ENCODE data around the gene PGAP3.
A peak's percentile ranks its signal among the peaks of the same experiment; 100 is the strongest.

Gene PGAP3

DNA sequence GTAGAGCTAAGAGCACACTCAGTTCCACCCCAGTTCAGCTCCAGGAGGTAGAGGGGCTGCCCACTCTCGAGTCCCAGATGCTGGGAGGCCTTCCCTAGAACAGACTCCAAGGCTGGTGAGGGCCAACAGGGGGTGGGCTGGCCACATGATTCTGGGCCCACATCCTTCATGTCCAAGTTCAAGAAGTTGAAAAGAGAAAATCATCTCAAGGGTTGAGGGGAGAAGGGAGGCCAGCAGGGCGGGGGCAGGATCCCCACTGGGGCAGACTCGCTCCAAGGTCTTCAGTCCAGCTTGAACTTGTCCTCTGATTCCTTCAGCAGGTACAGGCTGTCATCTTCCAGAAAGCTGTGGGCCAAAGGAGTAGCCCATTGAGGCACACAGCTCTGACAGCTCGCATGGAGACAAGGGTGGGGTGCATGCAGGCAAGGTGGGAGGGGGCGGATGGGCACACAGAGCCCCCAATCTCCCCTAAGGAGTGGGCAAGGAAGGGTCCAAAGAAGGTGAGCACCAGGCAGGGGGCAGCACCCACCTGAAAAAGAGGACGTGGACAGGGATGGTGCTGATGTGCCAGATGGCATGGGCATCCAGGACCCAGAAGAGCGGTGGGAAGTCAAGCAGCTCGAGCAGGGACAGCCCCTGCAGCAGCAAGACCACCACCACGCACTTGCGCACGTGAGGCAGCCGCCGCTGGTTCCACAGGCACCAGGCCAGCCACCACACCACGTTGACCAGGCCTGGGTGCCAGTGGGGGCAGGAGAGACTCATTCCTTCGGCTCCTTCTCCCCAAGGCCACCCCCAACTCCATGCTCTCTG is 15.1 kb downstream of the PGAP3 start:
- DNase-seq (ENCODE audit: low read depth in 2 of 2), result no peak

DNA sequence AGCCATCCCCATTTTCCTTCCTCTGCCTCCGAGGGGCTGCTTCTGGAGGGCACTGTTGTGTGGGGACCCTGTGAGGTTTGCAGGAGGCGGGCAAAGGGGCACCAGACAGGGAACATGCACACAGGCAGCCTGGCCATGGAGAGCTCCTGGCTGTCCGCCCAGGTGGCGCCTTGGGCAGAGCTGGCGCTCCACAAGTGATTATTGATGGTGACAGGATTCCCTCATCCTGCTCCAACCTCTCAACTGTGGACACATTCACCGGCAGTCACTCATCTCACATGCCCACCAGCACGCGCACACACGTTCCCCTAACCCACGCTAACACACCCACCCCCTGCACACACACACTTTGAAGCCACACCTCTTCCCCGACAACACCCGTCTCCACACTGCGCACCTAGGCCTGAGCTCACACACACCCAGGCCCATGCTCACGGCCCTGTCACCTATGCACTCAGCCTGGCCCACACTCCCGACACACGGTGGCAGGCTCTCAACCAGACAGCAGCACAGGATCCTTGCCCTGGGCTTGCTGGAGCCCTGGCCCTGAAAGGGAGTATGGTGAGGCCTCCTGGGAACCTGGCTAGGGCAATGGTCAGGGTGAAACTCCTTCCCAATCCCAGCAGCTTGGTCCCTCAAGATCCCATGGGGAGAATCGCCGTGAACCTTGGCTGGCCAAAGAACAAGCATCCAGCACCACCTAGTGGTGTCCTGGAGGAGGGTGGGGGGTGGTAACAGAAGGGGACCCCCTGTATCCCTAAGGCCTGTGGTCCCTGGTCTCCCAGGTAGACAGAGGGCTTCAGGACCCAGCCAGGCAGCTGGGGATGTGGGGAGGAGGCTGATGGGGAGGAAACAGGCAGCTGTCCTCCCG is 16.0 kb downstream of the PGAP3 start:
- DNase-seq (ENCODE audit: low read depth in 2 of 2), result no peak

DNA sequence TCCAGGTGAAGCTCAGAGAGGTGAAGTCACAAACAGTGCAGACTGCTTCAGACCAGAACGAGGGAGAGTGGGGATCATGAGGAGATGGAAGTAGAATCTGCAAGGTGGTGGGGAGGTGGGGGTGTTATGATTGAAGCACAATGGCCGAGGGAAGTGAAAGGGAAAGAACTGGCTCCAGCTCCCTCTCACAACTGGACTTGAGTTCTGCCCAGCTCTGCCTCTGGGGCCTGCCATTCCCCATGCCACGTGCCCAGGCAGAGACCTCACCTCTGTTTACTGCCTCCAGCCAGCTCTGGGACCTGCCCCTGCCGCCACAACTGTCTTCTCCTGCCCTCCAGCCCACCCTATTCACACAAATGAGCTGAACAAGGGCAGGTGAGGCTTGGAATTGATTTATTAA is 17.1 kb downstream of the PGAP3 start:
- no peak for DNase-seq (ENCODE audit: low read depth in 2 of 2)

DNA sequence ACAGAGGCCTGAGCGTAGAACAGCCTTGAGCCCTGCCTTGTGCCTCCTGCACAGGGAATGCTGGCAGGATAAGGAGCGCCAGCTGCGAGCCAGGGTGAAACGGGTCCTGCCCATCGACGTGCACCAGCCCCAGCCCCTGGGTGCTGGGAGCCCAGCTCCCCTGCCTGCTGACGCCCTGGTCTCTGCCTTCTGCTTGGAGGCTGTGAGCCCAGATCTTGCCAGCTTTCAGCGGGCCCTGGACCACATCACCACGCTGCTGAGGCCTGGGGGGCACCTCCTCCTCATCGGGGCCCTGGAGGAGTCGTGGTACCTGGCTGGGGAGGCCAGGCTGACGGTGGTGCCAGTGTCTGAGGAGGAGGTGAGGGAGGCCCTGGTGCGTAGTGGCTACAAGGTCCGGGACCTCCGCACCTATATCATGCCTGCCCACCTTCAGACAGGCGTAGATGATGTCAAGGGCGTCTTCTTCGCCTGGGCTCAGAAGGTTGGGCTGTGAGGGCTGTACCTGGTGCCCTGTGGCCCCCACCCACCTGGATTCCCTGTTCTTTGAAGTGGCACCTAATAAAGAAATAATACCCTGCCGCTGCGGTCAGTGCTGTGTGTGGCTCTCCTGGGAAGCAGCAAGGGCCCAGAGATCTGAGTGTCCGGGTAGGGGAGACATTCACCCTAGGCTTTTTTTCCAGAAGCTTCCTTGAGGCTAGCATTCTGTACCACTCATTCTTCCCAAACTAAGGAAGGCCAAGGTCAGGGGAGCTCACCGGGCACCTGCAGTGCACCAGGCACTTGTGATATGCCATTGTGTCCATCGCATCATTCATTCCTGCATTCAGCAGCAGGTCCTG is 17.7 kb downstream of the PGAP3 start:
- no peak for DNase-seq (ENCODE audit: low read depth in 2 of 2)

DNA sequence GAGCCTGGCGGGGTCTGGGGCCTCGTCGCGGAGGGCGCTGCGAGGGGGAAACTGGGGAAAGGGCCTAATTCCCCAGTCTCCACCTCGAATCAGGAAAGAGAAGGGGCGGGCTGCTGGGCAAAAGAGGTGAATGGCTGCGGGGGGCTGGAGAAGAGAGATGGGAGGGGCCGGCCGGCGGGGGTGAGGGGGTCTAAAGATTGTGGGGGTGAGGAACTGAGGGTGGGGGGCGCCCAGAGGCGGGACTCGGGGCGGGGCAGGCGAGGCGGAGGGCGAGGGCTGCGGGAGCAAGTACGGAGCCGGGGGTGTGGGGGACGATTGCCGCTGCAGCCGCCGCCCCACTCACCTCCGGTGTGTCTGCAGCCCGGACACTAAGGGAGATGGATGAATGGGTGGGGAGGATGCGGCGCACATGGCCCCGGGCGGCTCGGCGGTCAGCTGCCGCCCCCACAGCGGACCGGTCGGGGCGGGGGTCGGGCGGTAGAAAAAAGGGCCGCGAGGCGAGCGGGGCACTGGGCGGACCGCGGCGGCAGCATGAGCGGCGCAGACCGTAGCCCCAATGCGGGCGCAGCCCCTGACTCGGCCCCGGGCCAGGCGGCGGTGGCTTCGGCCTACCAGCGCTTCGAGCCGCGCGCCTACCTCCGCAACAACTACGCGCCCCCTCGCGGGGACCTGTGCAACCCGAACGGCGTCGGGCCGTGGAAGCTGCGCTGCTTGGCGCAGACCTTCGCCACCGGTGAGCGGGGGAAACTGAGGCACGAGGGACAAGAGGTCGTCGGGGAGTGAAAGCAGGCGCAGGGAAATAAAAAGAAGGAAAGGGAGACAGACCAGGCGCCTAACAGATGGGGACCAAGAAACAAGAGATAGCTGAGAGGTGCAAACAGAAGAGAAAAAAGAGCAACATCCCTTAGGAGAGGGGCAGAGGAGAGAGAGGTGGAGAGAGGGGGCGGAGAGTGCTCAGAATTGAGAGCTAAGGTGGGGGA is 19.6 kb downstream of the PGAP3 start, which contains the start of gene PNMT:
Gene PNMT, plus strand, starts transcription at position 509 of the 980 bp plus-strand sequence. Its CDS starts 23 bp downstream, at position 532.
- DNase-seq (ENCODE audit: low read depth in 2 of 2), result peak in 1 of 2 donors; percentile 40

DNA sequence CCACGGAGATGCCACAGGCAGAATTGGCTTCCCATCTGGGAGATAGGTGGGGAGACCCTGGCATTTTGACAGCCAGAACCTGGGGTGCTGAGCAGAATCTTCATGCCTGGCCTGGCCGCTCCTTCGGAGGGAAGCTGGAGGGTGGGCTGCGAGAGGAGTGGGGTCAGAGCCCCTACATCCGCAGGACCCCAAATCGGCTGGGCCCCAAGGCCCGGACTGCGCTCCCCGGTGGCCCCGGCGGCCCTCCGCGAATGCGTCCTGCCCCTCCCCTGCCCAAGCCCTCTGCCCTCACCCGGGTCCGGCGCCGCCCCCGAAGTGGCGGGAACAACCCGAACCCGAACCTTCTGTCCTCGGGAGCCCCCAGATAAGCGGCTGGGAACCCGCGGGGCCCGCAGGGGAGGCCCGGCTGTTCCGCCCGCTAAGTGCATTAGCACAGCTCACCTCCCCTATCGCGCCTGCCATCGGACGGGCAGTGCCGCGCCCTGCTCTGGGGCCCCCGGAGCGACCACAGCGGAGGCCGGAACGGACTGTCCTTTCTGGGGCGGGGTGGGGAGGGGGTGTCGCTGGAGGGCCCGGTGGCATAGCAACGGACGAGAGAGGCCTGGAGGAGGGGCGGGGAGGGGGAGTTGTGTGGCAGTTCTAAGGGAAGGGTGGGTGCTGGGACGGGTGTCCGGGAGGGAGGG is 20.5 kb downstream of the PGAP3 start:
- no peak for DNase-seq (ENCODE audit: low read depth in 2 of 2)

DNA sequence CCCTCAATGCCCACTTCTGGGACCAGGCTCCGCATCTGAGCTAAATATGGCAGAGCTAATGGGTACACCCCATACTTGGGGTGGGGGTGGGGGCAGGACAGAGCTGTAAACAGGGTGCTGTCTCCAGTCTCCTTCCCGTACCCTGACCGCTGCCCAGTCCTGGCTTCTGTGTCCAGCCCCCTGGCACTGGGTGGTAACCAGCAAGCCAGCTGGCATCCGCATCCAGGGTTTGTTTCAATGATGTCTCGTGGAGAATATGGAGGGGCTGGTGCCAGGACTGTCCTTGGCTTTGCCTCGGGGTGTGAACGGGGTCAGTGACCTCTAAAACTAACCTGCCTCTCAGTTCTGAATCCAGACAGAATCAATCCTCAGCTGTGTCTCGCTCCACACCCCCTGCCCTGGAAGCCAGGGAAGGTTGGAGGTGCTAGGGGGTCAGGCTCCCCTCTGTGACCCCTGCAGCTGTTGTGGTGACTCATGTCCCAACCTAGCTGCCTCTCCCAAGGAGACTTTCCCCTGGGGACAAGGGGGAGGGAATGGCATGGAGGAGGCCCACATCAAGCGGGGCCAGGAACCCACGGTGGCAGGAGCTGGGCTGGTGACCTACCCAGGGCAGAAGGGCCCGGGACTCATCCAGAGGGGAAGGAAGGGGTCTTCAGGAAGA is 21.1 kb downstream of the PGAP3 start:
- DNase-seq (ENCODE audit: low read depth in 2 of 2), result no peak

DNA sequence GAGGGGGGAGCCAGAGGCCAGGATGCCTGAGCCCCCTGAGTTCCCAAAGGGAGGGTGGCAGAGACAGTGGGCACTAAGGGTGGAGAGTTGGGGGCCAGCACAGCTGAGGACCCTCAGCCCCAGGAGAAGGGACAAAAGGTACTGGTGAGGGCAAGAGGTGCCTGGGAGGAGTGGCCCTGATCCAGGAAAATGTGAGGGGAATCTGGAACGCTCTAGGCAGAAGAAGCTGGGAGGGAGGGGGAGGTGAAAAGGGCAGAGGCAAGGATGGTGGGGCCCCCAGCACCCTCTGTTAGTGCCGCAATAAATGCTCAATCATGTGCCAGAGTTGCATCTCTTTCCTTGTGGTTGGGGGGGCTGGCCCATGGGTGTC is 21.6 kb downstream of the PGAP3 start:
- DNase-seq (ENCODE audit: low read depth in 2 of 2), result no peak

DNA sequence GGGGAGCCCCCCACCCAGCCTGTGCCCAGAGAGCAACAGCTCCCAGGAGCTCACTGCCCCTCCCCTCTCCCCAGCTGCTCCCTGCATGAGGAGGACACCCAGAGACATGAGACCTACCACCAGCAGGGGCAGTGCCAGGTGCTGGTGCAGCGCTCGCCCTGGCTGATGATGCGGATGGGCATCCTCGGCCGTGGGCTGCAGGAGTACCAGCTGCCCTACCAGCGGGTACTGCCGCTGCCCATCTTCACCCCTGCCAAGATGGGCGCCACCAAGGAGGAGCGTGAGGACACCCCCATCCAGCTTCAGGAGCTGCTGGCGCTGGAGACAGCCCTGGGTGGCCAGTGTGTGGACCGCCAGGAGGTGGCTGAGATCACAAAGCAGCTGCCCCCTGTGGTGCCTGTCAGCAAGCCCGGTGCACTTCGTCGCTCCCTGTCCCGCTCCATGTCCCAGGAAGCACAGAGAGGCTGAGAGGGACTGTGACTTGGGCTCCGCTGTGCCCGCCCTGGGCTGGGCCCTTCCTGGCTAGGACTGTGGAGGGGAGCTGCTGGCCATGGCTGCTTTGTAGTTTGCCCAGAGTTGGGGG is 22.1 kb downstream of the PGAP3 start:
- no peak for DNase-seq (ENCODE audit: low read depth in 2 of 2)

DNA sequence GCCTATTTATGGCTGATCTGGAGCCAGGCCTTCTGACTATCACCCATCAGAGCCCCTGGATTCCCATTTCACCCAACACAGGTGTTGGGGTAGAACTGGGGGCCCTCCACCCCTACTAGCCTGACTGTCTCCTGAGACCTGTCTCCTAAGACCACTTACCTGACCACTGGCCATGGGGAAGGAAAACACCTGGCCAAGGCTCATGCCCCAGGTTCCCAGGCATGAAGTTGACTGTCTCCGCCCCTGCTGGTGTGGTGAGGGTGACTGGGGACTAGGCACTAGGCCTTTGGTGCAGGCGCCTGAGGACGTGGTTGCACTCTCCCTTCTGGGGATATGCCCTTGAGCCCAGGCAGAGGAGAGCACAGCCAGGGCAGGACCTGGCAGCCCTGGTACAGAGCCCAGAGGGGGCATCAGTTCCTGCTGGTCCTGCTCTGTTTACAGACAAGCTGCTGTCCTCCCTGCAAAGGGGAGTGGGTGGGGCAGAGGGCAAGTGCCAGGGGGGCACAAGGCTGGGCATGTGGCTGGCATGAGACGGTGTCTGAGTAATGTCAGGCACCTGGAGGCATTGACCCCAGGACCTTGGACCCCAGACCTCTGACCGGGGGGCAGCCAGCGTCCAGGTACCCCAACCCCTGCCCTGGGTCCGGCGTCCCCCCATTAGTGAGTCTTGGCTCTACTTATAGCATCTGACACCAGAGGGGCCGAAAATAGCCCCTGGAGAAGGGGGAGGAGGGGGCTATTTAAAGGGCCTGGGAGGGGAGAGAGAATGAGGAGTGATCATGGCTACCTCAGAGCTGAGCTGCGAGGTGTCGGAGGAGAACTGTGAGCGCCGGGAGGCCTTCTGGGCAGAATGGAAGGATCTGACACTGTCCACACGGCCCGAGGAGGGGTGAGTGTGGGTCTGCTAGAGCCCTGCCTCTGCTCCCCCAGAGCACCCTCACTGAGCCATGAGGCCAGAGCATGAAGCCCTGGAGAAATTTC is 23.0 kb downstream of the PGAP3 start, which contains the start of gene TCAP:
Gene TCAP, plus strand, starts transcription at position 769 of the 981 bp plus-strand sequence. Its CDS starts 11 bp downstream, at position 780.
- DNase-seq (ENCODE audit: low read depth in 2 of 2), result no peak

DNA sequence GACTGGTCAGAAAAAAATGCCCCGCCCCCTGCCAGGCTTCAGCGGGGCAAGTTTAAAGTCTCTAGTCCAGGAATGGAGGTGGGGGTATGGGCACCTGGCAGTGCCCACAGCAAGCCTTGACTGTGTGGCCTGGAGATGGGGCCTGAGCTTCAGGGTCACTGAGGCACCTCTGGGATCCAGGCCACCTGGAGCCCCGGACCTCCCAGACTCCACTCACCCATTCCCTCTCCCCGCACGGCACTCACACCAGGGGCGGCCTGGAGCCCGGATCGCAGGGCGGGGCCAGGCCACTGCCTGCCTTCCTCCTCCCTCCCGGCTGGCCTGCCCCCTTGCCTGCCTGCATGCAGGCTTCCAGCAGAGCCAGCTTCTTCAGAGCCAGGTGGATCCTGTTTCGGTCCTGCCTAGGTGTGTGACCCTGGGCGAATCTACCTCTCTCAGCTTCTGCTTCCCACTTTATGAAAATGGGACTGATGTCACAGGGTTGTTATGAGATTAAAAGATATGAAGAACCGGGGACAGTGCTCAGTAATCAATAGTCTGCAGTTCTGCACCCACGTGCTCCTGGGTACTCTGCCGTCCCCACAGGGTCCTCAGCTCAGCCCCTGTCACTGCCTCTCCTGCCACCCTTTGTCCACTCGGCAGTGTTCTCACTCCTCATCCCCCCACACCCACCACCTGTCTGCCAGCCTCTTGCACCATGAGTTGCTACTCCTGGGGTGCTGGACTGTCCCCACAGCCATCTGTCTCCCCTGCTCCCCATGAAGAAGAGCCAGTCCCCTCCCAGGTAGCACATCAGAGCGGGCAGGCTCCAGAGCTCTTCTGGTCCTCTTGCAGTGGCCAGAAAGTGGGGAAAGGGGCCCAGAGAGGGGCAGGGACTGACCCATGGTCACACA is 23.9 kb downstream of the PGAP3 start:
- no peak for DNase-seq (ENCODE audit: low read depth in 2 of 2)

DNA sequence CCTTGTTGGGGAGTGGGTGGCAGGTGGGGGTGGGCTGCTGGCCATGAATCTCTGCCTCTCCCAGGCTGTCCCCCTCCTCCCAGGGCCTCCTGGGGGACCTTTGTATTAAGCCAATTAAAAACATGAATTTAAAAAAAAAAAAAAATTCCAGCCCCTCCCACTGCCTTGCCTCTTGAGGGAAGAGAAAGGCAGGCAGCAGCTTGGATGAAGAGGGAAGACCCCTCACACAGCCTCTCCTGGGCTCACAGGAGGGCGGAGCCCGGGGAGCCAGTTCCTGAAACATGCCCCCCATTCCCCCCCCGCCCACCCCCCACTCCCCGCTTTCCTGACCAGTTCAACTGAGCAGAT is 24.5 kb downstream of the PGAP3 start:
- DNase-seq (ENCODE audit: low read depth in 2 of 2), result no peak

DNA sequence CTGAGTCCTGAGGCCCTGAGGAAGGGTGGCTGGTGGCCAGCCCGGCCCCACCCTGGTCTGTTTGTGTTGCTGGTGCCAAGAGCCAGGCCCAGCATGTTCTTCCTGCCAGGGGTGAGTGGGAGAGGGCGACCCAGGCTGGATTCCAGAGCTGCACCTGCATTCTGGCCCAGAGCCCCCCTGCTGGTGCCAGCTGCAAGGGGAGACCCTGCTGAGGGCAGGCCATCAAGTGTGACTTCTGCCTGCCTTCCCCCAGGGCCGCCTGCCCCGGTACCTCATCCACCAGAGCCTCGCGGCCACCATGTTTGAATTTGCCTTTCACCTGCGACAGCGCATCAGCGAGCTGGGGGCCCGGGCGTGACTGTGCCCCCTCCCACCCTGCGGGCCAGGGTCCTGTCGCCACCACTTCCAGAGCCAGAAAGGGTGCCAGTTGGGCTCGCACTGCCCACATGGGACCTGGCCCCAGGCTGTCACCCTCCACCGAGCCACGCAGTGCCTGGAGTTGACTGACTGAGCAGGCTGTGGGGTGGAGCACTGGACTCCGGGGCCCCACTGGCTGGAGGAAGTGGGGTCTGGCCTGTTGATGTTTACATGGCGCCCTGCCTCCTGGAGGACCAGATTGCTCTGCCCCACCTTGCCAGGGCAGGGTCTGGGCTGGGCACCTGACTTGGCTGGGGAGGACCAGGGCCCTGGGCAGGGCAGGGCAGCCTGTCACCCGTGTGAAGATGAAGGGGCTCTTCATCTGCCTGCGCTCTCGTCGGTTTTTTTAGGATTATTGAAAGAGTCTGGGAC is 25.1 kb downstream of the PGAP3 start:
- DNase-seq (ENCODE audit: low read depth in 2 of 2), result no peak

DNA sequence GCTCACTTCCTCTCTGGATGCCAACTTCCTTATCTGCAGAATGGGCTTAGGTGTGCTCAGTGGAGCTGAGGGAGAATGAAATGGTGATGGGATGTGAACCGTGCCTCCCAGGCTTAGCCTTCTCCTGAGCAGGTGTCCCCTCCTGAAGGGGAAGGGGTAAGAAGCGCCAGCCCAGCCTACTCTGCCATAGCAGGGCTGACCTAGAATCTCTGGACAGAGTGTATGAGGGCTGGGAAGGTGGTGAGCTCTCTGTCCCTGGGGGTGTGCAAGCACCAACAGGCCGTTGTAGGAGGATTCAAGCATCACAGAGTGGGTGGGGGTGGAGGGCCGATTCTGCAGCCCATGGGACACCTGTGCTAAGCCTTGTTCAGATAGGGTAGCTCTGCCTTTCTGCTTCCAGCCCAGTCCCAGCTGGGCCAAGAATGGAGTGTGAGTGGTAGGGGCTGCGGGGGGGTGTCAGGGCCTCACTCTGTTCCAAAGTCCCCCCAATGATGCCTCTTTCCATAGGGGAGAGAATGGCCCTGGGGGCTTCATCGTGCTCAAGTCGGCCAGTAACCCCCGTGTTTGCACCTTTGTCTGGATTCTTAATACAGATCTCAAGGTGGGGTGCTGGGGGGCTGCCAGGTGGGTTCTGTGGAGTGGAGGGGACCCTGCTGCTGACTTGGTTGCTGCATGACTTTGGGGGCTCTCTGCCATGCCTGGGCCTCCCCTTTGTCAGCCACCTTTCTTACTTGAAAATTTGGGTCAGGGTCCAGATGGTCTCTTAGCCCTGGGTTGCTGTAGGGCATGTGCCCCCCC is 25.9 kb downstream of the PGAP3 start:
- DNase-seq (ENCODE audit: low read depth in 2 of 2), result no peak

Data from stimulated activated CD8-positive, alpha-beta memory T cell treated with anti-CD3 and anti-CD28 coated beads, Interleukin-7, amount 100 ng/mL, for 4 hours (primary cell).